ENCODE results near the gene PCDHGB3. TPM values are rescaled to one million over a fixed set of nuclear protein-coding genes. Genes with fewer than 3 reads are reported as not detected.
"Not testable (repeated sequence)": the region's sequence is repeated elsewhere in the genome, so short reads cannot be mapped to it uniquely, and the experiment has no call there.

PCDHGB3 gene
- total RNA-seq, 1 donor = 3.5 TPM

- DNase-seq (ENCODE audit: low read depth in 2 of 3, low spot score in 2 of 3) = no peak
These were observed 13.9 kb upstream of the PCDHGB3 start for GRCh38 chr5:141356133-141356532.

GRCh38 chr5:141356950-141357349 is 13.1 kb upstream of the PCDHGB3 start:
- no peak for DNase-seq (ENCODE audit: low read depth in 2 of 3, low spot score in 2 of 3)

GRCh38 chr5:141359790-141360426 is 10.1 kb upstream of the PCDHGB3 start, which contains the start of gene PCDHGB2:
TSS of gene PCDHGB2 (plus strand) at chr5:141359994. CDS start at chr5:141360136, 142 bp downstream.
- peak in 1 of 3 donors; percentile 62 for DNase-seq (ENCODE audit: low read depth in 2 of 3, low spot score in 2 of 3)

- DNase-seq (ENCODE audit: low read depth in 2 of 3, low spot score in 2 of 3) = no peak
These were observed 9.4 kb upstream of the PCDHGB3 start for GRCh38 chr5:141360685-141361084.

- no peak for DNase-seq (ENCODE audit: low read depth in 2 of 3, low spot score in 2 of 3)
These were observed 7.3 kb upstream of the PCDHGB3 start for GRCh38 chr5:141362719-141363118.

- no peak for DNase-seq (ENCODE audit: low read depth in 2 of 3, low spot score in 2 of 3)
These were observed 5.9 kb upstream of the PCDHGB3 start, which contains the start of gene PCDHGA5 for GRCh38 chr5:141363952-141364660. TSS of gene PCDHGA5 (plus strand) at chr5:141364162. CDS start at chr5:141364331, 169 bp downstream.

GRCh38 chr5:141366016-141366896 is 3.8 kb upstream of the PCDHGB3 start:
- no peak for DNase-seq (ENCODE audit: low read depth in 2 of 3, low spot score in 2 of 3)

- no peak for DNase-seq (ENCODE audit: low read depth in 2 of 3, low spot score in 2 of 3)
These were observed 1.8 kb downstream of the PCDHGB3 start for GRCh38 chr5:141371572-141372475.

GRCh38 chr5:141373673-141374317 is 3.8 kb downstream of the PCDHGB3 start, which contains the start of gene PCDHGA6:
TSS of gene PCDHGA6 (plus strand) at chr5:141373891. CDS start at chr5:141374084, 193 bp downstream.
- no peak for DNase-seq (ENCODE audit: low read depth in 2 of 3, low spot score in 2 of 3)

- DNase-seq (ENCODE audit: low read depth in 2 of 3, low spot score in 2 of 3) = no peak
These were observed 4.6 kb downstream of the PCDHGB3 start for GRCh38 chr5:141374627-141375026.

- not testable (repeated sequence) for DNase-seq (ENCODE audit: low read depth in 2 of 3, low spot score in 2 of 3)
These were observed 5.6 kb downstream of the PCDHGB3 start for GRCh38 chr5:141375444-141376155.

GRCh38 chr5:141382469-141383294 is 12.6 kb downstream of the PCDHGB3 start, which contains the start of gene PCDHGA7:
TSS of gene PCDHGA7 (plus strand) at chr5:141382742. CDS start at chr5:141382900, 158 bp downstream.
- DNase-seq (ENCODE audit: low read depth in 2 of 3, low spot score in 2 of 3) = peak in 1 of 3 donors; percentile 11

- DNase-seq (ENCODE audit: low read depth in 2 of 3, low spot score in 2 of 3) = no peak
These were observed 13.3 kb downstream of the PCDHGB3 start for GRCh38 chr5:141383345-141383744.

GRCh38 chr5:141384471-141385267 is 14.6 kb downstream of the PCDHGB3 start:
- no peak for DNase-seq (ENCODE audit: low read depth in 2 of 3, low spot score in 2 of 3)

GRCh38 chr5:141387557-141388311 is 17.7 kb downstream of the PCDHGB3 start, which contains the start of gene PCDHGB4:
TSS of gene PCDHGB4 (plus strand) at chr5:141387698. CDS start at chr5:141387885, 187 bp downstream.
- peak in 1 of 3 donors; percentile 59 for DNase-seq (ENCODE audit: low read depth in 2 of 3, low spot score in 2 of 3)

GRCh38 chr5:141388661-141389060 is 18.6 kb downstream of the PCDHGB3 start:
- DNase-seq (ENCODE audit: low read depth in 2 of 3, low spot score in 2 of 3) = no peak

All from hematopoietic multipotent progenitor cell (in vitro differentiated cells).